Endometrial microvascular endothelial cells (primary cell): ENCODE results near the gene SPRR2G. TPM values are rescaled to one million over a fixed set of nuclear protein-coding genes. Genes with fewer than 3 reads are reported as not detected.
"Not testable (repeated sequence)": the region's sequence is repeated elsewhere in the genome, so short reads cannot be mapped to it uniquely, and the experiment has no call there.

Source experiments
- in situ Hi-C: cut with HindIII; loops from 2 replicates; pipeline ENCODE4 v1.10.0; 2017; ENCODE audit warnings: low sequenced_read_pairs, low pct_unique_long_range_greater_than_20kb; ENCODE audit errors: inconsistent ontology term
- total RNA-seq: library from RNA; depleted of rRNA; stranded (reverse); fragments of >200 nt; gene quantifications from one replicate; pipeline ENCODE4 v1.2.3, GENCODE V29; 2015; ENCODE audit errors: inconsistent ontology term

SPRR2G gene
- not detected for total RNA-seq

DNA sequence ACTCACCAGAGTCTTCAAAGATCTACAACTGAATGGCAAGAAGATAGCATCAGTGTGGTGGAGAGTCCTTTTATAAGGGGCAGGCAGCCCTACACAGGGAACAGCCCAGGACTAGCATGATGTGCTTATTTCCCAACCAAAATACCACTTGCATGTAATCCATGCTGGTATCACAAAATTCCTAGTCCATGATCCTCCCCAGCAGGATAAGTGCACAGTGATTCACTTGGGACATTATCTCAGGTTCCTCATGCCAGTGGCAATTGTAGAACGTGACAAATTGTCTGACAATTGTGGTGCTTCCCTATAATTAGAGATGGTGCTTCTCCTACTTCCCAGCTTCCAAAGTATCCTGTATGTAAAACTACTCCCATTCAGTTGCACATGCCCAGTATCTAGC, at the start of gene SPRR2G:
SPRR2G (minus strand) TSS at position 45 of the 400 bp plus-strand sequence. CDS start 780 bp downstream, outside the sequence.
- in situ Hi-C loops: no loop called here

DNA sequence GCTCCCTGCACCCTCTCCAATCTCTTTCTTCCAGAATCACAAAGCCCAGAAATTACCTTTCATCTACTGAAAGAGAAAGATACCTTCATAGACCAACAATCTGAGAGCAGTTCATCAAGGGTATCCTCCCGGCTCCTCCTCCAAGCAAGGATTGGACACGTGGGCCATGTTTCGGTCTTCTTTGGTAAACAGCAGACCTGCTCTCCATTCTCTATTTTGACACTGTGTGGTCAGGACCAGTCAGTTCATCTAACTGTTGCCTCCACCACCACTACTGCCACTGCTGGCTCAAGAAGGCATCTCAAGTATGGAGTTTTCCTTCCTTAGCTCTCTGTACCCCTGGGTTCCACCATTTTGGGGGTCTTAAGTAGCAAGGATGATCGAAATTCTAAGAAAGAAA, 44.5 kb upstream of the SPRR2G start:
- in situ Hi-C loops: no loop called here

DNA sequence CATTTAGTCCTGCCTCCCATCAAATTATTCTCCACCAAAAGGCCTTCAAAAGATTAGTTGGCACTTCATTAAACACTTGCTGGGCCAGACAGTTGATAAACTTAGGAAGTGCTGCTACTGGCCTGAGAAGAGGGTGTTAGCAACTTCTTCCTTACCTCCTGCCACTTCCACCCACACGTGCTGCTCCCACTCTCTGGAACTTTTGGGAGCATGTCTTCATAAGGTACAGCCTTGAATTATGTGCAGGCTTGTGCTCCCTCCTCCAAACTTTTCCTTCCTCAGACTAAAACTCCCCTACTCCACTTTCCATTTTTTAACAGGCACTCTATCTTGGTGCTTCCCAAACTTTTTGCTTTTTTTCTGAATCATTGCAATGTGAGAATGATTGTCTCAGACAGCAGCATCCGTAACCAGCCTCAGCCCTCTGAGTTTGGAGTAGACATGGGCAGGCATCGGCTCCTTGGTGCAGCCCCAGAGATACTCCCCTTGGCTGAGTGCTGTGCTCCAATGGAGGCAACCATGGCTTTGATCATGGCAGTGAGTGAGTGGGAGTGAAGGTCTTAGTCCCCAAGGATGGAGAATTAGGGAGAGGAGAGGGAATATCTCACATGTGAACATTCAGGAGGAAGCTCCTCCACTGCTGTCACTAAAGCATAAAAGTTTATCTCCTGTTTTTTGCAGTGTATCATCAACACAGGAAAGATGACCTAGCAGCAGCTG, 43.8 kb upstream of the SPRR2G start:
- in situ Hi-C loops: no loop called here

DNA sequence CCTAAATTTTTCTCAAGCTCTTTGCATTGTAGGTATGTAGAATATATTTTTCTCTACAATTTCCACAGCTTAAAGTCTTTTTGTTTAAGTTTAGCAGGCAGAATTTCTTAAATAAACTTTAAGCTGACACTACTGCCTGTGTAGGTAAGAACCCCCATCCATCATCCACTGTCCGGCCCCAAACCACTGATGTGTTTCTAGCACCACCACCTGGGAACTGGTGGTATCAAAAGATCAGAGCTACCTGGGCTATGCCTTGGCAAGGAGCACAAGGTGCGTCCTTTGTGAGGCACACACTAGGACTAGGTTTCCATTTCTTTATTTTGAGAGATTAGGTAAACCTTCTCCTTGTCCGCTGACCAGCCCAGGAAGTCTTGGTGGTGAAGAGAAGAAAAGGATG, 42.0 kb upstream of the SPRR2G start:
- in situ Hi-C loops: no loop called here

DNA sequence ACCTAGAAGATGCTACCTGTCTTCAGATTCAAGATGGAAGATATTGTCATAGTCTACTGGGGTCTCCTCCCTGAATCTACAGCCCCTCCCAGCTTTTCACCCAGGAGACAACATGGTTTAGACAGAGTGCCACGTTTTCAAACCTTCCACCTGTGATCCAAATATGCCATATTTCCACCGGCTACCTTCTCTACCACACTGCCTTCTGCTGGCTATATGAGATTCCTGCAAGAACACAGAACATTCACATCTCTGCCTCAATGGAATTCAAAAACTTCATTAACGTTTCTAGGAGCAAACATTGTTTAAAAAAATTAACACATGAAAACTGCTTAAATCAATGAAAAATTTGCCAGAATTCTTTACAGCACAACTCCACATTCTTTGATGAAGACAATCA, 39.7 kb upstream of the SPRR2G start:
- in situ Hi-C loops: no loop called here

DNA sequence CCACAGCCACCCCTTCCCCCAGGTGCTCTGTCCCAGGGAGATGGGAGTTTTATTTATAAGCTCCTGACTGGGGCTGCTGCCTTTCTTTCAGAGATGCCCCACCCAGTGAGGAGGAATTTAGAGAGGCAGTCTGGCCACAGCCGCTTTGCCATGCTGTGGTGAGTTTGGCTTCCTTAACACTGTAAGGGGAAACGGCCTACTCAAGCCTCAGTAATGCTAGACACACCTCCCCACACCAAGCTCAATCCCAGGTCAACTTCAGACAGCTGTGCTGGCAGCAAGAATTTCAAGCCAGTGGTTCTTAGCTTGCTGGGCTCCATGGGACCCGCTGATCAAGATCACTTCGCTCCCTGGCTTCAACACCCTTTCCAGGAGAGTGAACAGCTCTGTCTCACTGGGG, 37.6 kb upstream of the SPRR2G start:
- in situ Hi-C loops: not testable (repeated sequence)

DNA sequence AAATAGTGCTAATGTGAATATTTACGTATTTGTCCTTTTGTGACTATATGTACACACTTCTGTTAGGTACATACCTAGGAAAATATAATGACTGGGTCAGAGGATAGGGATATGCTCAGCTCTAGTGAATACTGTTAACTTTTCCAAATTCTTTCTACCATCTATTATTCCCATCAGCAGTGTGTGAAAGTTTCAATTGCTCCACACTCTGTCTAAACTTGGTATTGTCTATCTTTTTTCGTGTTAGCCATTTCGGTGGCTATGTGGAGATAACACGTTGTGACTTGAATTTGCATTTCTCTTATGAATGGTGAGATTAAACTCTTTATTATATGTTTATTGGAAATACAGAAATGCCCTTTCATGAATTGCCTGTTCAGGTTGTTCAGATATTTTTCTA, 29.9 kb upstream of the SPRR2G start:
- in situ Hi-C loops: no loop called here

DNA sequence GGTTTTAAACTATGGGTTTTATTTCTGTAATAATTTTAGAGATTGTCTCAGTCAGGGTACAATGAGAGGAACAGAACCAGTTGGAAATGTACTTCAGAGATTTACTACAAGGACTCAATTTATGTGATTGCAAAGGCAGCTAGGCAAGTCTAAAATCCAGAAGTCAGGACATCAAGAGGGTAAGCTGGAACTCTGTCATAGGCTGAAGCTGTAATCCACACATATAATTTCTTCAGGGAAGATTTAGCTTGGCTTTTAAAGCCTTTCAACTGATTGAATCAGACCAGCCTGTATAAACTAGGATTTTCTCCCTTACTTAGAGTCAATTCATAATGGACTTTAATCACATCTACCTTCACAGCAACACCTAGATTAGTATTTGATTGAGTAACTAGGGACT, 28.2 kb upstream of the SPRR2G start:
- in situ Hi-C loops: no loop called here

DNA sequence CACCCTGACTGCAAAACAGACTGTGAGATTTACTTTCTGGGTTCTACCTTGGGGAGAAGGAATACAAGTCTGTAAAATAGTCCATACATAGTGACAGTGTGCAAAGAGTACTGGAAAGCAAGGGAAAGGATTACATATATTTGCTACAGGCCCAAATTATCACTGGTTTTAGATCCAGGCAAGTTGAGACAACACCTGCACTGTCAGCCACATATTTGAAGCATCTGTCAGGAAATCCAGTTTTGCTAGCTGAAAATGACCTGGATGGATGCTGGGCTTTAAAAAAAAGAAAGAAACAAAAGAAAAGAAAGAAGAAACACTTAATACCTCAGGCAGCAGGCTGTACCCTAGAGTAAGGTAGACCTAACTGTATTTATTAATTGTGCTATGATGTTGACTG, 23.9 kb upstream of the SPRR2G start:
- in situ Hi-C loops: no loop called here

DNA sequence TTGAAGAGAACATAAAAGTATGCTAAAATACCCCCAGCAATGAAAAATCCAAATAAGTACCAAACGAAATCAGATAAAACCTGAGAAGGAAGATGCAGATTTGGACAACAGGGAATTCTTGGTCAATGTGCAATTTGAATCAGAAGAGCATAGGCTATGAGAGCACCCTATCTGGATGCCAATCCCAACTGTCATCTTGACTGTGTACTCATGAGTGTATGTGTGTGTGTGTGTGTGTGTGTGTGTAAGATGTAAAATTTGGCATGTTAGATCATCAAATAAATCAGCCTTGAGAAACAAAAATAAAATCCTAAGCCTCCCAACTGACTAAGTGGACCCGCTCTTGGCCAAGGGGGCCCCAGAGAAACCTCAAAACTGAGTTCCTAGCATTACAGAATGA, 18.0 kb upstream of the SPRR2G start:
- in situ Hi-C loops: no loop called here

DNA sequence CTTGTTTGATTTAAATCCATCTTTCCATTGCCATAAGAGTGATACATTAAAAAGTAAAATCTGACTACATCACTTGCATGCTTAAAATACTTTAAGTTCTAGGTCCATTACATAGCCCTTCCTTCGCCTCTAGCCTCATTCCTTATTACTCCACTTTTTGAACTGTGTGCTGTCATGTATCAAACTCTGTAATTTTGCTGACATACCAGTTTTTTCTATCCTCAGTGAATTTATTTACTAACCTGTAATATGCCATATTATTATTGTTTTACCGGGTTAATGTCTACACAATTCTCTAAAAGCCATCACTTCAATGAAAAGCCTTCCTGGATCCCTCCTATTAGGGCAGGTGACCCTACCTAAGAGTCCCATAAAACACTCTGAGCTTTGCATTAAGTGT, 4.9 kb upstream of the SPRR2G start:
- in situ Hi-C loops: no loop called here

DNA sequence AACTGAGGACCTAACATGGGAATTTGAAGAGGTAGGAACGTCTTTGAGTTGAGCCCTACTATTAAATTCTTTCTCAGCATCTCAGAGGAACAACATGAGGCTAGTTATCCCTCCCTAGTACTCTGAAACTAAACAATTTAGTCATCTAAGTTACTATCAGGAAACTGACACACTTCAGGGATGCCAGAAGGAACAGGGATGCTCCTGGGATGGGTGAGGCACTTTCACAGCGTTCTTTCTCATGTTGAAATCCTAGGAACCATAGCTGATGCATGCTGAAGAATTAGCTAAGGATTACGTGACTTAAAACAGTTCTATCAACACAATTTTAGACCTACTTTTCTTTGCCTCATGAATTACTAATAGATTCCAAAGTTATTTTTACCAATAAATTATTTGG, 1.8 kb upstream of the SPRR2G start:
- in situ Hi-C loops: no loop called here

DNA sequence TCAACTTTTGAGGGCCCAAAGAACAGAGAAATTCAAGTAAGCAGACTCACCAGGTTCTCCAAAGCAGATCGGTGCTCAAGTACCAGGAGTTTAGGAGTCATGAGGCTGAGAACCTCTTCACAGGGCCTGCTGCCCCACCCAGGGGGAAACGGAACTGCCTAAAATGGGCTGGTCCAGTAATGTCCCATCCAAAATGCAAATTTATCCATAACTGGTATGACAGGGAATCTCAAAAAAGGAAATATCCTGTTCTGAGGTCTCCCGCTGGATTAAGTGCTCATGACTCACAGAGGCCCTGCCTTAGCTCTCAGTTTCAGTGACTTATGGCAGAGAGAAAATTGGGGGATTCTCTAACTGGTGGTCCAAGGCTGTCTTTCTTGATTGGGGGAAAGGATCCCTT, 9.3 kb downstream of the SPRR2G start:
- in situ Hi-C loops: no loop called here

DNA sequence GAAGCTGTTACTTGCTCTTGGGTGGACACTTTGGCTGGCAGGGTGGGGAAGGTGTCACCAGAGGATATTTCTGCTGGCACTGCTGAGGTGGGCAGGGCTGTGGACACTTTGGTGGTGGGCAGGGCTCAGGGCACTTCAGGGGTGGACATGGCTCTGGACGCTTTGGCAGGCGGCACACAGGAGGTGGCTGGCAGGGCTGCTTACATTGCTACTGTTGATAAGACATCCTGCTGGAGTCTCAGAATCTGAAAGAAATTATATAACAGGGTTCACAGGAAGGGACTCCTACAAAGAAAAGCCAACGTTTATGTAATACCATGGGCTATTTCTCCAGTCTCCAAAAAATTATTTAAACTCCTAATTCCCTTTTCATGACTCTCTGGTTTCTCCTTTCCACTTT, 10.2 kb downstream of the SPRR2G start:
- in situ Hi-C loops: no loop called here

DNA sequence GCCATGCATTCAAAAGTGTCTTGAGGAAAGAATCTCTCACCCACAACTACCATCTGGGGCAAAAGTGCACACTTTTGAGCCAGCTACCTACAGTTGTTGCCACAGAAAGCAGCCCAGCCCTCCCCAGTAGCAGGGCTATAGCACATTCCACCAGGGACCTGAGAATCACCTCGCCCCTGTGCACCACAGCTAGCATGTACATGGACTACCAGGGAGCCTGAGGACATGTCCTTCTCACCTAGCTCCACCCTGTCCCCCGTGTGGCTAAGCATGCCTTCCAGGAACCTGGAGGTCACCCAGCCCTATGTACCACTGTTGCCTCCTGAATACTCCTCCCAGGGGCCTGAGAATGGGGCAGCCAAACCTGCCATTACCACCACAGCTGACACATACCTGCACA, 16.9 kb downstream of the SPRR2G start:
- in situ Hi-C loops: no loop called here

DNA sequence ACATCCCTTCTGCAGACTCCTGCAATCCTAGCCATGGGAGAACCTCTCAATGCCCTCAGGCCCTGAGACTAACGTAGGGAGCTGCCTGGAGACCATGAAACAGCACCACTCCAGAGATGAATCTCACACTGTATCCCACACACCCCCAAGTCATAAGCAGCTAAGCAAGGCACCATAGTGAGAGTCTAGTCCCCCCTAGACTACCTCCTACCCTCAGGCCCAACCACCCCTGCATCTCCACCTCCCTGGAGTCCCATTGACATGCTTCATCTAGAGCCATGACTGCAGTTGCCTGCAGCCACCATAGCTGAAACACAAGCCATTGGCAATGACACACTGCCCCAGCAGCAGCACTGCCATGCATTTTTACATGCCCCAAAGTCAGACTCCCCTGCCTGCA, 17.4 kb downstream of the SPRR2G start:
- in situ Hi-C loops: no loop called here

DNA sequence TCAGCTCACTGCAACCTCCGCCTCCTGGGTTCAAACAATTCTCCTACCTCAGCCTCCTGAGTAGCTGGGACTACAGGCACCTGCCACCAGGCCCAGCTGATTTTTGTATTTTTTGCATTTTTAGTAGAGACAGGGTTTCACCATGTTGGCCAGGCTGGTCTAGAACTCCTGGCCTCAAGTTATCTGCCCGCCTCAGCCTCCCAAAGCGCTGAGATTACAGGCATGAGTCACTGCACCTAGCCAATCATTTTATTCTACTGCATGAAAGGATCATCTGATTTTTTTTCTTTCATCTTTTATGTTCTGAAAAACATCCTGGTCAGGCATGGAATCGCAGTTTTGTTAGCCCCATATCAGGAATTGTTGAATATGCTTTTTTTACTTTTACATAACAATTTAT, 22.0 kb downstream of the SPRR2G start:
- in situ Hi-C loops: not testable (repeated sequence)

DNA sequence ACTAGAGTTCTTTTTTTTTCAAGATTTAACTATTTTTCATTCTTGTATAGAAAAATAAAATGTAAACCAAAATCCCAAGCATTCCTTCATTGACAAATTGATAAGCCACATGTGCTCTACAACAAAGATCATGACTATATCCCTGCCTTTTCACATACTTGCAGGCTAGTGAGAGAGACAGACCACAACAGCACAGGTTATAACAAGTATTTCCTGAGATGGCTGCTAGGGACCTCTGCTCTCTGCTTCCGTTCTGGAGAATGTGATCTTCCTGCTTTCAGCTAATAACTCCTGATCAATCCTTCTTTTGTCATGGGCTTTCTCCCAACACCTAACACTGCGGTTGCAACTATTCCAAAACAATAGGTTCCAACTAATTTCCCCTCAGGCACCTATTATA, 23.4 kb downstream of the SPRR2G start:
- in situ Hi-C loops: no loop called here

DNA sequence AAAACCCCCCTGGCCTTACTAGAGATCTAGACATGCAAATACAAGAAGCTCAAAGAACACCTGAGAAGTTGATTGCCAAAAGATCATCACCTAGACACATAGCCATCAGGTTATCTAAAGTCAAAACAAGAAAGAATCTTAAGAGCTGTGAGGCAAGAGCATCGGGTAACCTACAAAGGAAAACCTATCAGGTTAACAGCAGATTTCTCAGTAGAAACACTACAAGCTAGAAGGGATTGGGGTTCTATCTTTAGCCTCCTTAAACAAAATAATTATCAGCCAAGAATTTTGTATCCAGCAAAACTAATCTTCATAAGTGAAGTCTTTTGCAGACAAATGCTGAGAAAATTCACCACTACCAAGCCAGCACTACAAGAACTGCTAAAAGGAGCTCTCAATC, 25.2 kb downstream of the SPRR2G start:
- in situ Hi-C loops: no loop called here

DNA sequence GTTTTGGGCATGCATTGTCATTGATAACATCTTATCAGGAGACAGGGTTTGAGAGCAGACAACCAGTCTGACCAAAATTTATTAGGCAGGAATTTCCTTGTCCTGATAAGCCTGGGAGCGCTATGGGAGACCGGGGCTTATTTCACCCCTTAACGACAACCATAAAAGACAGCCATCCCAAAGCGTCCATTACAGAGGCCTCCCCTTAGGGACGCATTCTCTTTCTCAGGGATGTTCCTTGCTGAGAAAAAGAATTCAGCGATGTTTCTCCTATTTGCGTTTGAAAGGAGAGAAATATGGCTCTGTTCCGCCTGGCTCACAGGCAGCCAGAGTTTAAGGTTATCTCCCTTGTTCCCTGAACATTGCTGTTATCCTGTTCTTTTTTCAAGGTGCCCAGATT, 26.9 kb downstream of the SPRR2G start:
- in situ Hi-C loops: not testable (repeated sequence)

DNA sequence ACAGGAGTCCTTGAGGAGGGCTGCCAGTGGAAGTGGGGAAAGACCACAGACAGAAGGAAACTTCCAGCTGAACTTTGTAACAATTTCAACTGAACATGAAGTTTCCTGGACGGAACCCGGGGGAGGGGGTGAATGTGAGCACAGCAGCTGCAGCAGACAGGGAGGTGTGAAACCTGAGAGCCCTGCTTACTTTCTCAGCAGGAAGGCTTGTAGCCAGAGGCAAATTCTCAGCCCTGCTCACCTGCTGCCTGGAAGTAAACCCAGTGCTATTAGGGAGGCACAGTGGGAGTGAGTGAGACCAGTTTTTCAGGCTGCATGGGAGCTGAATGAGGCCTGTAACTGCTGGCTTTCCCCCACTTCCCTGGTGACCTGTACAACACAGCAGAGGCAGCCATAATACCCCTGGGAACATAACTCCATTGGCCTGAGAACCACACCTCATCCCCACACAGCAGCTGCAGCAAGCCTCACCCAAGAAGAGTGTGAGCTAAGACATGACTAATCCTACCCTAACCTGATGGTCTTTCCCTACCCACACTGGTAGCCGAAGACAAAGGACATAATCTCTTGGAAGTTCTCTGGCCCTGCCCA, 27.8 kb downstream of the SPRR2G start:
- in situ Hi-C loops: no loop called here
